ENCODE results near the gene CSRP2.

DNA sequence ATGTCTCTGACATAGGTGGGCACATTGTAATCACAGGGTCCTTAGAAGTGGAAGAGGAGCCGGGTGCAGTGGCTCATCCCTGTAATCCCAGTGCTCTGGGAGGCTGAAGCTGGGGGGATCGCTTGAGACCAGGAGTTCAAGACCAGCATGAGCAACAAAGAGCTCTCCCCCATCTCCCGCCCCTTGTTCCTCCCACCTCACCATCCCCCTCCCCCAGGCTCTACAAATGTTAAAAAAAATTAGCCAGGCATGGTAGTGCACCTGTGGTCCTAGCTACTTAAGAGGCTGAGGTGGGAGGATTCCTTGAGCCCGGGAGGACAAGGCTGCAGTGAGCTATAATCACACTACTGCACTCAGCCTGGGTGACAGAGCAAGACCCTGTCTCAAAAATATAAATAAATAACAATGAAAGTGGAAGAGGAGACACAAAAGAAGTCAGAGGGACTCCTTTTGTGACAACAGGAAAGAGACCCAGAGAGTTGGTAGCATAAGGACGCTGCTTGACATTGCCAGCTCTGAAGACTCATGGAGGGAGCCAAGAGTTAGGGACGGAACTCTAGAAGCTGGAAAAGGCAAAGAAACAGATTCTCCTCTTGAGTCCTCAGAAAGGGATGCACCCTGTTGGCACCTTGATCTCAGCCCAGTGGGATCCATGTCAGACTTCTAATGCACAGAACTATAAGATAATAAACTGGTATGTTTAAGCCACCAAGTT, 29.6 kb upstream of the CSRP2 start:
- TF ChIP-seq, protein P1, sequence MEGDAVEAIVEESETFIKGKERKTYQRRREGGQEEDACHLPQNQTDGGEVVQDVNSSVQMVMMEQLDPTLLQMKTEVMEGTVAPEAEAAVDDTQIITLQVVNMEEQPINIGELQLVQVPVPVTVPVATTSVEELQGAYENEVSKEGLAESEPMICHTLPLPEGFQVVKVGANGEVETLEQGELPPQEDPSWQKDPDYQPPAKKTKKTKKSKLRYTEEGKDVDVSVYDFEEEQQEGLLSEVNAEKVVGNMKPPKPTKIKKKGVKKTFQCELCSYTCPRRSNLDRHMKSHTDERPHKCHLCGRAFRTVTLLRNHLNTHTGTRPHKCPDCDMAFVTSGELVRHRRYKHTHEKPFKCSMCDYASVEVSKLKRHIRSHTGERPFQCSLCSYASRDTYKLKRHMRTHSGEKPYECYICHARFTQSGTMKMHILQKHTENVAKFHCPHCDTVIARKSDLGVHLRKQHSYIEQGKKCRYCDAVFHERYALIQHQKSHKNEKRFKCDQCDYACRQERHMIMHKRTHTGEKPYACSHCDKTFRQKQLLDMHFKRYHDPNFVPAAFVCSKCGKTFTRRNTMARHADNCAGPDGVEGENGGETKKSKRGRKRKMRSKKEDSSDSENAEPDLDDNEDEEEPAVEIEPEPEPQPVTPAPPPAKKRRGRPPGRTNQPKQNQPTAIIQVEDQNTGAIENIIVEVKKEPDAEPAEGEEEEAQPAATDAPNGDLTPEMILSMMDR (IDR thresholded peaks at IDR 0.05): no peak
- no peak for TF ChIP-seq SIN3A (IDR thresholded peaks at IDR 0.05; ENCODE audit: borderline replicate concordance, insufficient read depth, low read depth, low read length)
- no peak for TF ChIP-seq POLR2AphosphoS5 (IDR thresholded peaks at IDR 0.05; ENCODE audit: low read depth, low read length)

All from Panc1 (cell line).